ENCODE results near the gene PSME2. TPM values are rescaled to one million over a fixed set of nuclear protein-coding genes. Genes with fewer than 3 reads are reported as not detected.

Gene PSME2
- total RNA-seq, 2 donors from 2014 or later = 600 to 673 TPM

DNA sequence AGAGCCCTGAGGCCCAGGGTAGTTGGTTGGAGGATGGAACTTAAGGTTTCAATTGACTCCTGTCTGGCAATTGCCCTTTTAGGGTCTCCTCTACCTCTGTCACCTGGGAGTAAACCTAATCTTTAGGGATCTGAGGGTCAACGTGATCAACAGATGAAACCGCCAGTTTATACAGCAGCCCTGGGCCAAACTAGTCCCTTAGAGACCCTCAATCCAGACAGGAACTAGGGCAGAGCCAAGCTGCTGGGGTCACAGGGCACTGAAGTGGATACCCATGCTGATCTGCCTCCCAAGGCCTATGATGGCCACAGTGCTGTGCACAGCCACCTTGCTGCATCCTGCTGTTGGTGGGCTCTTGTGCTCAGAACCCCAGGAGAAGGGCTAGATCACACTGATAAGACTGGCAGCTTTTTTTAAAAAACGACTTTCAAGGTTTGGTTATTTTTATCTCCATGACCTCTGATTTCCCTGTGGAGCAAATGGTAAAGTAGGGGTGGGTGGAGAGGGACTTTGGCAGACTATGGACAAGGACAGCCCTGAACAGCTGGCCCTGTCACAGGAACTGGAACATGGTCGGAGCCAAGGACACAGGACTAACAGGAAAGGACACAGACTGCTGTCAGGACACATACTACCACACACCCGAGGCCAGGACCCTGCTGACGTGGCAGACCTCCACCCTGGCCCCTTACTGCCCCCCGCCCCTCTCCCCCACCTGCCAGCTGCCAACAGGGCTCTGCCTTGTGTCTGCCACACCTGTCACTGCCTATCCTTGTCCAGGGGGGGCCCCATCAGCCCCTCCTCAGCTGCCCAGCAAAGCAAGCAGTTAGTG is 15.5 kb downstream of the PSME2 start:
- Mint-ChIP-seq H3K27ac (no peak overlapping the region), H3K4me1 (ENCODE audit: low read depth in 2 of 2) (peaks cover 6 to 7% of the 10 kb centered on the region in 2 donors), H3K36me3 (no peaks in the 10 kb centered on the region)

DNA sequence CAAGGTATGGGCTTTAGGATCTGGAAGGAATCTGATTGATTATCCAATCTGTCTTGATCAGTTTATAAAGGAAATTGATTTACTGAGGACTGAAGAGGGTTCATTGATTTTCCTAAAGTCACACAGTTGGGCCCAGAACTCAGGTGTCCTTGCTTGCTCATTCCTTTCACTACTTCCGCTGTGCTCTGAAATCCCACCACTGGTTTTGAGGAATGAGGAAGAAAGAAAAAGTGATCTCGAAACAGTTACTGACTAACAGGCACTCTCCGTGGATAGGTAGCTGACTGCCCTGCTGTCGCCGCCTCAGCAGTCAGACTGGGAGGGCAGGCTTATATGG is 16.1 kb downstream of the PSME2 start, which contains the start of gene FITM1:
Gene FITM1, plus strand, starts transcription at position 280 of the 337 bp plus-strand sequence. CDS start 905 bp downstream, outside the sequence.
- H3K27ac Mint-ChIP-seq = no peak within 1 kb of the TSS
- no peaks in the 10 kb centered on the region for H3K27me3 Mint-ChIP-seq
- no peaks in the 10 kb centered on the region for H3K9me3 Mint-ChIP-seq
- no peaks in the 10 kb centered on the region for H3K36me3 Mint-ChIP-seq
- peaks cover 3 to 4% of the 10 kb centered on the region in 2 donors for H3K4me1 Mint-ChIP-seq (ENCODE audit: low read depth in 2 of 2)
- ATAC-seq = no peak
- H3K4me3 Mint-ChIP-seq = no peak within 1 kb of the TSS
- DNase-seq (ENCODE audit: low spot score) = peak; percentile 22

More for the DNA sequence above, 15.5 kb downstream of the PSME2 start:
- ATAC-seq = no peak
- no peaks in the 10 kb centered on the region for H3K27me3 Mint-ChIP-seq
- peak; percentile 57 for DNase-seq (ENCODE audit: low spot score)
- no peaks in the 10 kb centered on the region for H3K9me3 Mint-ChIP-seq
- no peak overlapping the region for H3K4me3 Mint-ChIP-seq

DNA sequence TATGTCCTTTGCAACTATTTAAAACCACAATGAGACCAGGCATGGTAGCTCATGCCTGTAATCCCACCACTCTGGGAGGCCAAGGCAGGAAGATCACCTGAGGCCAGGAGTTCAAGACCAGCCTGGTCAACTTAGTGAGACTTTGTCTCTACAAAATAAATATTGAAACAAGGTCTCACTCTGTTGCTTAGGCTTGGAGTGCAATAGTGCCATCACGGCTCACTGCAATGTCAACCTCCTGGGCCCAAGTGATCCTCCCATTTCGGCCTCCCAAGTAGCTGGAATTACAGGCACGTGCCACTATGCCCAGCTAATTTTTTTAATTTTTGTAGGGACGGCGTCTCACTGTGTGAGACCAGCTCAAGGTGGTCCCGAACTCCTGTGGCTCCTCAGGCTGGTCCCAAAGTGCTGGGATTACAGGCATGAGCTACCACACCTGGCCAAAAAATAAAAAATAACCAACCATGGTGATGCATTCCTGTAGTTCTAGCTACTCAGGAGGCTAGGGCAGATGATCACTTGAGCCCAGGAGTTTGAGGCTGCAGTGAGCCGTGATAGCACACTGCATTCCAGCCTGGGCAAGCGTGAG is 16.9 kb downstream of the PSME2 start:
- ATAC-seq = no peak
- Mint-ChIP-seq H3K4me3 (no peak overlapping the region), H3K36me3 (no peaks in the 10 kb centered on the region), H3K4me1 (ENCODE audit: low read depth in 2 of 2) (no peaks in the 10 kb centered on the region), H3K27ac (no peak overlapping the region), H3K27me3 (no peaks in the 10 kb centered on the region), H3K9me3 (no peaks in the 10 kb centered on the region)
- DNase-seq (ENCODE audit: low spot score) = no peak

DNA sequence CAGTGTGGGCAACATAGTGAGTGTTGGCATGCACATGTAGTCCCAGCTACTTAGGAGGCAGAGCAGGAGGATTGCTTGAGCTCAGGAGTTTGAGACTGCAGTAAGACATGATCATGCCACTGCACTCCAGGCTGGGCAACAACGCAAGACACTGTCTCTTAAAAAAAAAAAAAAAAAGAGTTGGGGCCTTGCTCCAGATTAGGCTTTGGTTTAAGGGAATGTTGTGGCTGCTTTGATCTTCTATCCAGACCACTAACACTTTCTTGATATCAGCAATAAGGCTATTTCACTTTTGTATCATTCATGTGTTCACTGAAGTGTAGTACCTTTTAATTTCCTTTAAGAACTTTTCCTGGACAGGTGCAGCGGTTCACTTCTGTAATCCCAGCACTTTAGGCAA is 18.7 kb downstream of the PSME2 start:
- DNase-seq (ENCODE audit: low spot score) (peak; percentile 41), ATAC-seq (no peak)
- H3K4me1 Mint-ChIP-seq (ENCODE audit: low read depth in 2 of 2) = no peaks in the 10 kb centered on the region
- H3K36me3 Mint-ChIP-seq = no peaks in the 10 kb centered on the region
- H3K4me3 Mint-ChIP-seq = no peak overlapping the region
- no peaks in the 10 kb centered on the region for H3K9me3 Mint-ChIP-seq
- H3K27me3 Mint-ChIP-seq = no peaks in the 10 kb centered on the region
- no peak overlapping the region for H3K27ac Mint-ChIP-seq

DNA sequence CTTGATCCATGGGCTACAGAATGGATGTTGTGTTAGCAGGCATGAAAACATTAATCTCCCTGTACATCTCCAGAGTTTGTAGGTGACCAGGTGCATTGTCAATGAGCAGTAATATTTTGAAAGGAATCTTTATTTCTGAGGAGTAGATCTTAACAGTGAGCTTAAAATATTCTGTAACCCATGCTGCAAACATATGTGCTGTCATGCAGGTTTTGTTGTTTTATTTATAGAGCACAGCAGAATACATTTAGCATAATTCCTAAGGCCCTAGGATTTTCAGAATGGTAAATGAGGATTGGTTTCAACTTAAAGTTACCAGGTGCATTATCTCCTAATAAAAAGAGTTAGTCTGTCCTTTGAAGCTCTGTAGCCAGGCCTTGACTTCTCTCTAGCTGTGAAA is 19.5 kb downstream of the PSME2 start:
- H3K27ac Mint-ChIP-seq = no peak overlapping the region
- no peaks in the 10 kb centered on the region for H3K9me3 Mint-ChIP-seq

DNA sequence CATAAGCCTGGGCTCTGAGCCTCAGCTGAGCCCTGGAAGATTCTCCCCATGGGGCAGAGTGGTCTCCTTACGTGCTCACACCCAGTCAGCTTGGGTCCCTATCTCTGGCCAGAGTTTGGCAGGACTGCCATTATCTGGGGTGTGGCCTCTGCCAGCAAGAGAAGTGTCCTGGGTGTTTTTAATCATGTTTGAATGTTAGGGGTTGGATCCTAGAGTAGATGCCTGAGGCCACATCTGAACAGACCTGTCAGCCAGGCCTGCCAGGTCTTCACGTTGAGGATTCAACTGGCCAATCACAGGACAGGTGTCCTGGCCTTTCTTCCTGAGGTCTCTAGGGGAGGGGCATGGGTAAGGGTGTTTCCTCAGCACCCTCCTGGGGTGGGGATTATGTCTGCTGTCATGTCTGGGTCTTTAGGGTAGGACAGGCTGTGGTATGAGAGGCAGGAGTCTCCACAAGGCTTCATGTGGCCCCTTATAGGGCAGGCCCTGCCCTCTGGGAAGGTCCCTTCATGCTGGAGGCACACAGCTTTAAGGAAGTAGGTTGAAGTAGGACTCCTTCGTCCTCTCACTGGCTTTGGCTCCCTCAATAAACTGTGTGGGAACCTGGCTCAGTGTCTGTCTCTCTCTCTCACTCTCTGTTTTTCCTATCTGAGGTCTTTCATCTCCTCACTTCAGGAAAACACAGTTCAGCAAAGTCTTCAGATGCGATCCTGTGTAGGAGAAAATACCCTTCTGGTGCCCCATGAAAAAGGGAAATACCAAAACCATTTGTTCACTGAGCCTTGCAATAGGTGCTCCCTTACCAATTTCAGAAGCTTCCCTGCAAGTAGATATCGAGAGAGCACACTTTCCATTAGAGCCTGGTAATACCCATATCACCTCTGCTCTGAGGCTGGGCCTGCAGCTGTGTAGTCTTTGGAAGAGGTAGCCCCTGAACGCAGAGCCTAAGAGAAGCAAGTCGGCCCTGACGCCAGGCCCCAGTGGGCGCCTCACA is 22.7 kb downstream of the PSME2 start:
- H3K36me3 Mint-ChIP-seq = peaks cover 8% of the 10 kb centered on the region
- no peak overlapping the region for H3K4me3 Mint-ChIP-seq
- DNase-seq (ENCODE audit: low spot score) (peak; percentile 31), ATAC-seq (peak; percentile 11 to 32)
- H3K27ac Mint-ChIP-seq = peak overlapping the region in 1 of 2 donors; percentile 77
- H3K9me3 Mint-ChIP-seq = no peaks in the 10 kb centered on the region
- H3K4me1 Mint-ChIP-seq (ENCODE audit: low read depth in 2 of 2) = no peaks in the 10 kb centered on the region
- H3K27me3 Mint-ChIP-seq = no peaks in the 10 kb centered on the region

More for the DNA sequence above, 19.5 kb downstream of the PSME2 start:
- H3K36me3 Mint-ChIP-seq = no peaks in the 10 kb centered on the region
- DNase-seq (ENCODE audit: low spot score) = no peak
- H3K4me3 Mint-ChIP-seq = no peak overlapping the region
- no peaks in the 10 kb centered on the region for H3K27me3 Mint-ChIP-seq
- ATAC-seq = no peak
- no peaks in the 10 kb centered on the region for H3K4me1 Mint-ChIP-seq (ENCODE audit: low read depth in 2 of 2)

DNA sequence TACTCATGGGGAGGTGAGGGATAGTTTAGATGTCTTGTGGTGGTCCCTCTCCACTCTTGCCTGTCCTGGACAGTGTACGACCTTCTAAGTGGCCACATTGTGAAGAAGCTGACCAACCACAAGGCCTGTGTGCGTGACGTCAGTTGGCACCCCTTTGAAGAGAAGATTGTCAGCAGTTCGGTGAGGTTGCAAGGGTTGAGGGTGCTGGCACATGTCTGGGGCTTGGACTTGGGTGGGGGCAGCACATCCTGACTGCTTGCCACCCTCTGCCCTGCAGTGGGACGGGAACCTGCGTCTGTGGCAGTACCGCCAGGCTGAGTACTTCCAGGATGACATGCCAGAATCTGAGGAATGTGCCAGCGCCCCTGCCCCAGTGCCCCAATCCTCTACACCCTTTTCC is 23.5 kb downstream of the PSME2 start:
- Mint-ChIP-seq H3K36me3 (peaks cover 14% of the 10 kb centered on the region), H3K27me3 (no peaks in the 10 kb centered on the region), H3K4me1 (ENCODE audit: low read depth in 2 of 2) (peaks cover 0 to 4% of the 10 kb centered on the region in 2 donors), H3K27ac (peak overlapping the region in 1 of 2 donors; percentile 68), H3K4me3 (no peak overlapping the region), H3K9me3 (no peaks in the 10 kb centered on the region)
- DNase-seq (ENCODE audit: low spot score) = peak; percentile 40
- no peak for ATAC-seq

DNA sequence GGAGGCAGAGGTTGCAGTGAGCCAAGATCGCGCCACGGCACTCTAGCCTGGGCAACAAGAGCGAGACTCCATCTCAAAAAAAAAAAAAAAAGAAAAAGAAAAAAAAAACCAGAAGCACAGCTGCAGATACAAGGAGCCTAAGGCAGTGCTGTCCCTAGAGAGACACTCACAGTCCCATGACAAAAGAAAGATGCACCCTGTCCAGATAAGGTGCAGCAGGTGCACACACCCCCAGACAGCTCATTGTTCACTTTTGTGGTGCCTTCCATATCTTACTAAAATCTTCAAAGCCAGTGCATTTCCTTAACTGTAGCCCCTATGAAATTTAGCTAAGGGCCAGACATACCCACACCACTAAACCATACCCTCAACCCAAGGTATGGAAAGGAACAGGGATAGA is 24.0 kb downstream of the PSME2 start:
- DNase-seq (ENCODE audit: low spot score) (peak; percentile 3), ATAC-seq (no peak)
- Mint-ChIP-seq H3K36me3 (peaks cover 14% of the 10 kb centered on the region), H3K9me3 (no peaks in the 10 kb centered on the region), H3K4me3 (no peak overlapping the region), H3K4me1 (ENCODE audit: low read depth in 2 of 2) (peaks cover 0 to 4% of the 10 kb centered on the region in 2 donors), H3K27me3 (no peaks in the 10 kb centered on the region), H3K27ac (peak overlapping the region in 1 of 2 donors; percentile 68)

DNA sequence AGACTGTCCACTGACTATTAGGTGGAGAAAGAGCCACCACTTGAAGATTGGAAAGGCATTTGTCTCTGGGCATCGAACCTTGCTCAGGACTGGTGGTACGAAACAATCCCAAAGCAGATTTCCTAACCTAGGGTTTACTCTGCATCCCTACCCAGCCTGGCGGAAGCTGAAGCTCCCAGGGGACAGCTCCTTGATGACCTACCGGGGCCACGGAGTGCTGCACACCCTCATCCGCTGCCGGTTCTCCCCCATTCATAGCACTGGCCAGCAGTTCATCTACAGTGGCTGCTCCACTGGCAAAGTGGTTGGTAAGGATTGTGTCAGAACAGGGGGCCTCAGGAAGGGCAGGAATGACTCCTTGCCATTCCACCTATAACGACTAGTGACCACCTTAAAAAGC is 25.2 kb downstream of the PSME2 start:
- ATAC-seq = no peak
- H3K4me3 Mint-ChIP-seq = no peak overlapping the region
- H3K9me3 Mint-ChIP-seq = no peaks in the 10 kb centered on the region
- no peak overlapping the region for H3K27ac Mint-ChIP-seq
- peak; percentile 37 for DNase-seq (ENCODE audit: low spot score)
- H3K4me1 Mint-ChIP-seq (ENCODE audit: low read depth in 2 of 2) = peaks cover 8 to 10% of the 10 kb centered on the region in 2 donors
- no peaks in the 10 kb centered on the region for H3K27me3 Mint-ChIP-seq
- H3K36me3 Mint-ChIP-seq = peaks cover 19% of the 10 kb centered on the region

DNA sequence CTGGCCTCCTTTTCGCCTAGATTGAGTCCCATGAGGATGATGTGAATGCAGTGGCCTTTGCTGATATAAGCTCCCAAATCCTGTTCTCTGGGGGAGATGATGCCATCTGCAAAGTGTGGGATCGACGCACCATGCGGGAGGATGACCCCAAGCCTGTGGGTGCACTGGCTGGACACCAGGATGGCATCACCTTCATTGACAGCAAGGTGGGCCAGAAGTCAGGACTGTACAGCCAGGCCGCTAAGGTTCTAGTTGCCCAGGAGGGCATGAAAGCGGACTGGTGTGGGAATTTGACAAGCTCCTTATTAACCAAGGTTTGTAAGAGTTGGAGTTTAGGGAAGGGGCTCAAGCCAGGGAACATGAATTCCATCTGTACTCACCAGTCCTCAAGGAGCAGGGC is 26.7 kb downstream of the PSME2 start:
- H3K27me3 Mint-ChIP-seq = no peaks in the 10 kb centered on the region
- peaks cover 19% of the 10 kb centered on the region for H3K36me3 Mint-ChIP-seq
- DNase-seq (ENCODE audit: low spot score) (no peak), ATAC-seq (no peak)
- H3K9me3 Mint-ChIP-seq = no peaks in the 10 kb centered on the region
- no peak overlapping the region for H3K27ac Mint-ChIP-seq
- no peak overlapping the region for H3K4me3 Mint-ChIP-seq
- H3K4me1 Mint-ChIP-seq (ENCODE audit: low read depth in 2 of 2) = peaks cover 19 to 24% of the 10 kb centered on the region in 2 donors

DNA sequence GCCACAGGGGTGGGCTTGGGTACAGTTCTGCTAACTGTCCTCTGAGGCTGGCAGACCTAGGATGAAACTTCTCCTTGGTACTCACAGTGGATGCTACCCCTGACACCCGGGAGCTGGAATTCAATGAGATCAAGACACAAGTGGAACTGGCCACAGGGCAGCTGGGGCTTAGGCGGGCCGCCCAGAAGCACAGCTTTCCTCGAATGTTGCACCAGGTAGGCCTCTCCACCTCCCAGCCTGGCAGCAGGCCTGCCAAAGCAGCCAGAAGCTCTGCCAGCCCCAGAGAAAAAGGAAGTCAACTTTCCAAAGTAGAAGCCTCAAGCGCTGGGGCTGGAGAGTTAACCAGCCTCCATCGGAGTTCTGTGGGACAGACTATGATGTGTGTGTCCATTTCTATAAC is 29.2 kb downstream of the PSME2 start:
- H3K4me1 Mint-ChIP-seq (ENCODE audit: low read depth in 2 of 2) = peaks cover 19 to 24% of the 10 kb centered on the region in 2 donors
- DNase-seq (ENCODE audit: low spot score) (peak; percentile 16), ATAC-seq (no peak)
- no peaks in the 10 kb centered on the region for H3K9me3 Mint-ChIP-seq
- no peak overlapping the region for H3K4me3 Mint-ChIP-seq
- H3K27me3 Mint-ChIP-seq = no peaks in the 10 kb centered on the region
- peak overlapping the region in 1 of 2 donors; percentile 100 for H3K27ac Mint-ChIP-seq
- H3K36me3 Mint-ChIP-seq = peaks cover 19% of the 10 kb centered on the region

DNA sequence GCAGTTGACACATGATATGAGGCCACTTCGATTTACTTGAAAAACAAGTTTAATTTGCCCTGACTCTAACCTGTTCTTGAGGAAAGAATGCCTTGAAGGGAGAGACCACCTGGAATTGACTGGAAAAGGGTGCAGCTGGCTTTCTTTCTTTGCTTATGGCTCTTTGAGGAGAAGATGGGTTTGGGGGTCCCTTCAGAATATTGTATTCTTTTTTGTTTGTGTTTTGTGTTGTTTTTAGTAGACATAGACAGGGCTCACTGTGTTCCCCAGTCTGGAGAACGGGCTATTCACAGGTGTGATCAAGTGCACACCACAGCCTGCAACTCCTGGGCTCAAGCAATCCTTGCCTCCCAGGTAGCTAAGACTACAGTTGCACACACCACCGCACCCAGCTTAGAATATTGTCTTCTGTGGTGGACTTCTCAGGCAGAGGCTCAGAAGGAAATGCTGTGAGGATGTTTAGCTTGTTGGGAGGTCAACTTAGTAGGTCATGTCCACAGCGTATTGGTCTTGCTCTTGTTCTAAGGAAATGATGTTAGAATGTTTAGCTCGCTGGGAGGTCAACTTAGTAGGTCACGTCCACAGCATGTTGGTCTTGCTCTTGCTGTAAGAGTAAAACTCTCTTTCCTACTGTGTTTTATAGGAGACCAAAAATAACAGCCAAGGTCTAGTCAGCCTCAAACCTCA is 30.1 kb downstream of the PSME2 start:
- peak overlapping the region; percentile 94 to 100 for H3K27ac Mint-ChIP-seq
- H3K9me3 Mint-ChIP-seq = no peaks in the 10 kb centered on the region
- DNase-seq (ENCODE audit: low spot score) = no peak
- peaks cover 13% of the 10 kb centered on the region for H3K36me3 Mint-ChIP-seq
- no peaks in the 10 kb centered on the region for H3K27me3 Mint-ChIP-seq
- H3K4me1 Mint-ChIP-seq (ENCODE audit: low read depth in 2 of 2) = peaks cover 19 to 24% of the 10 kb centered on the region in 2 donors
- no peak for ATAC-seq
- peak overlapping the region; percentile 98 for H3K4me3 Mint-ChIP-seq
